GM23338 (cell line): Measurements from ENCODE around the gene MALRD1. TPM values are rescaled to one million over a fixed set of nuclear protein-coding genes. Genes with fewer than 3 reads are reported as not detected.

Experiments used
- ATAC-seq: fragments of 200-7000 bp; cut with Tn5 transposase; 3 replicates; pipeline ENCODE4 v1.9.1; 2020
- DNase-seq: peaks from one replicate; pipeline ENCODE4 v3.0.0-alpha.2; 2015; ENCODE audit warnings: low spot score
- H2AFZ ChIP-seq: fragments of 200-600 bp; sonication (generic); 2 replicates; pipeline ENCODE4 v1.8.0; 2016; ENCODE audit warnings: antibody characterized with exemption, mild to moderate bottlenecking, moderate library complexity
- H3F3A ChIP-seq: fragments of 200-600 bp; sonication (generic); replicated peaks from 2 replicates; pipeline ENCODE4 v1.8.0; 2017; ENCODE audit warnings: antibody characterized with exemption, mixed run types, low read depth
- H3K27ac ChIP-seq: fragments of 200-600 bp; sonication (generic); 2 replicates; pipeline ENCODE4 v1.6.1; 2016; ENCODE audit warnings: low read depth
- H3K27me3 ChIP-seq: fragments of 200-600 bp; sonication (generic); 2 replicates; pipeline ENCODE4 v1.8.0; 2016; ENCODE audit warnings: mild to moderate bottlenecking, mixed run types, moderate library complexity; ENCODE audit not compliant: insufficient read depth
- H3K36me3 ChIP-seq: fragments of 200-600 bp; sonication (generic); 2 replicates; pipeline ENCODE4 v1.8.0; 2016; ENCODE audit warnings: mild to moderate bottlenecking; ENCODE audit not compliant: insufficient read depth
- H3K4me1 ChIP-seq: fragments of 200-600 bp; sonication (generic); 2 replicates; pipeline ENCODE4 v1.8.0; 2016; ENCODE audit warnings: mild to moderate bottlenecking, moderate library complexity; ENCODE audit not compliant: insufficient read depth
- H3K4me2 ChIP-seq: fragments of 200-600 bp; sonication (generic); 2 replicates; pipeline ENCODE4 v1.7.1; 2017; ENCODE audit warnings: mixed run types
- H3K4me3 ChIP-seq: fragments of 200-600 bp; sonication (generic); 2 replicates; pipeline ENCODE4 v1.6.1; 2016; ENCODE audit warnings: mixed run types
- H3K79me2 ChIP-seq: fragments of 200-600 bp; sonication (generic); replicated peaks from 2 replicates; pipeline ENCODE4 v1.8.0; 2017; ENCODE audit warnings: mild to moderate bottlenecking; ENCODE audit not compliant: insufficient read depth
- H3K9me2 ChIP-seq: fragments of 200-600 bp; sonication (generic); 2 replicates; pipeline ENCODE4 v1.8.0; 2017; ENCODE audit not compliant: insufficient read depth
- H4K20me1 ChIP-seq: fragments of 200-600 bp; sonication (generic); replicated peaks from 2 replicates; pipeline ENCODE4 v1.8.0; 2017; ENCODE audit warnings: mild to moderate bottlenecking; ENCODE audit not compliant: insufficient read depth
- H3K27ac Mint-ChIP-seq: 2 replicates; pipeline ENCODE4 v1.8.0; 2020; ENCODE audit warnings: inconsistent platforms, mild to moderate bottlenecking, moderate library complexity, mixed read lengths
- H3K27me3 Mint-ChIP-seq: 3 replicates; pipeline ENCODE4 v1.8.0; 2022; ENCODE audit warnings: low read depth, mild to moderate bottlenecking, moderate library complexity, mixed read lengths, inconsistent platforms; ENCODE audit not compliant: insufficient read depth, poor library complexity
- H3K36me3 Mint-ChIP-seq: 3 replicates; pipeline ENCODE4 v1.8.0; 2021; ENCODE audit warnings: low read depth, mild to moderate bottlenecking, inconsistent platforms, moderate library complexity, mixed read lengths
- H3K4me1 Mint-ChIP-seq: 3 replicates; pipeline ENCODE4 v1.8.0; 2020; ENCODE audit warnings: mild to moderate bottlenecking, inconsistent platforms, mixed read lengths
- H3K4me3 Mint-ChIP-seq: 3 replicates; pipeline ENCODE4 v1.8.0; 2021; ENCODE audit warnings: moderate library complexity, mild to moderate bottlenecking, inconsistent platforms, mixed read lengths
- H3K9me3 Mint-ChIP-seq: 3 replicates; pipeline ENCODE4 v1.8.0; 2020; ENCODE audit warnings: moderate library complexity, mild to moderate bottlenecking, inconsistent platforms, mixed read lengths
- CTCF ChIP-seq, 2 experiments: fragments of 200-600 bp in 1 of 2; sonication (generic) in 1 of 2; conservative IDR thresholded peaks; 2 replicates each; pipeline versions ENCODE4 v1.5.1 to v1.6.1; 2016 to 2017; ENCODE audit warnings: antibody characterized with exemption in 2 of 2, low read depth in 2 of 2, mild to moderate bottlenecking in 2 of 2, moderate library complexity in 1 of 2
- ETS1 ChIP-seq: IDR thresholded peaks from 2 replicates; pipeline ENCODE4 v1.6.1; 2016; ENCODE audit warnings: antibody characterized with exemption
- EZH2 ChIP-seq: fragments of 200-600 bp; sonication (generic); IDR thresholded peaks from one replicate; pipeline ENCODE4 v1.8.0; 2017; ENCODE audit warnings: antibody characterized with exemption, mild to moderate bottlenecking, low read depth; ENCODE audit not compliant: unreplicated experiment
- JUNB ChIP-seq: IDR thresholded peaks from one replicate; pipeline ENCODE4 v1.6.1; 2016; ENCODE audit warnings: antibody characterized with exemption; ENCODE audit not compliant: unreplicated experiment
- NANOG ChIP-seq: IDR thresholded peaks from 2 replicates; pipeline ENCODE4 v1.6.1; 2016; ENCODE audit warnings: antibody characterized with exemption, borderline replicate concordance
- POLR2AphosphoS5 ChIP-seq: IDR thresholded peaks from 2 replicates; pipeline ENCODE4 v1.6.1; 2016; ENCODE audit warnings: antibody characterized with exemption, low read depth
- REST ChIP-seq: IDR thresholded peaks from one replicate; pipeline ENCODE4 v1.6.1; 2018; ENCODE audit warnings: antibody characterized with exemption; ENCODE audit not compliant: unreplicated experiment
- STAT1 ChIP-seq: IDR thresholded peaks from one replicate; pipeline ENCODE4 v1.6.1; 2016; ENCODE audit warnings: antibody characterized with exemption; ENCODE audit not compliant: unreplicated experiment
- ZNF114 ChIP-seq: fragments of 250-450 bp; sonication (Bioruptor Pico); IDR thresholded peaks from 2 replicates; pipeline ENCODE4 v1.5.0; 2020; ENCODE audit warnings: mild to moderate bottlenecking, moderate library complexity
- ZNF331 ChIP-seq: fragments of 250-450 bp; sonication (Bioruptor Pico); IDR thresholded peaks from 2 replicates; pipeline ENCODE4 v1.5.0; 2020; ENCODE audit warnings: low read depth, mild to moderate bottlenecking, moderate library complexity
- ZNF462 ChIP-seq: fragments of 250-450 bp; sonication (Bioruptor Pico); IDR thresholded peaks from 2 replicates; pipeline ENCODE4 v1.5.0; 2020; ENCODE audit warnings: mild to moderate bottlenecking, moderate library complexity
- polyA plus RNA-seq: library from polyadenylated mRNA; unstranded; fragments of >200 nt; fragmentation: Nextera tagmentation; extraction: Ambion mirVana; gene quantifications from 2 replicates; pipeline ENCODE4 v1.2.1, GENCODE V29; 2016
- total RNA-seq: library from RNA; depleted of rRNA; stranded (reverse); fragments of >200 nt; shearing (Covaris generic); gene quantifications from 2 replicates; pipeline ENCODE4 v1.2.3, GENCODE V29; 2014

The MALRD1 gene
- total and polyA plus RNA-seq, 2 experiments from 2014 or later, result 0.42 to 1.9 TPM

GRCh38 chr10:19546224-19546623, 497.6 kb downstream of the MALRD1 start (continued):
- TF ChIP-seq ZNF462 (CRISPR knock-in tag), result no peak
- TF ChIP-seq ZNF331 (CRISPR knock-in tag), result no peak
- no peak for TF ChIP-seq NANOG
- TF ChIP-seq CTCF (conservative IDR thresholded peaks at IDR 0.05; ENCODE audit: low read depth in 2 of 2), result no peak
- no peak for TF ChIP-seq EZH2
- no peak for TF ChIP-seq STAT1
- TF ChIP-seq POLR2AphosphoS5, result no peak
- no peak for TF ChIP-seq ZNF114 (CRISPR knock-in tag)
- TF ChIP-seq JUNB, result no peak

GRCh38 chr10:19549503-19549902, 500.9 kb downstream of the MALRD1 start:
- H3K27me3 Mint-ChIP-seq, result no peaks in the 10 kb centered on the region
- TF ChIP-seq ETS1, result no peak
- TF ChIP-seq STAT1, result no peak
- no peak for TF ChIP-seq REST
- TF ChIP-seq NANOG, result no peak
- TF ChIP-seq JUNB, result no peak
- H2AFZ ChIP-seq, result no peak overlapping the region
- no peak overlapping the region for H3K4me3 Mint-ChIP-seq
- H3K4me1 ChIP-seq, result no peaks in the 10 kb centered on the region
- no peaks in the 10 kb centered on the region for H3K4me1 Mint-ChIP-seq
- H3K4me2 ChIP-seq, result no peak overlapping the region
- no peaks in the 10 kb centered on the region for H3K27me3 ChIP-seq
- no peak overlapping the region for H3K27ac Mint-ChIP-seq
- no peaks in the 10 kb centered on the region for H3K36me3 ChIP-seq
- no peak overlapping the region for H3K27ac ChIP-seq
- DNase-seq (no peak), ATAC-seq (no peak)
- H3K36me3 Mint-ChIP-seq, result no peaks in the 10 kb centered on the region
- no peaks in the 10 kb centered on the region for H3K9me2 ChIP-seq
- H3F3A ChIP-seq, result no peaks in the 10 kb centered on the region
- no peaks in the 10 kb centered on the region for H3K79me2 ChIP-seq
- H3K9me3 Mint-ChIP-seq, result no peaks in the 10 kb centered on the region
- H4K20me1 ChIP-seq, result no peaks in the 10 kb centered on the region
- H3K4me3 ChIP-seq, result no peak overlapping the region
